Smooth muscle cell (in vitro differentiated cells): Measurements from ENCODE around the gene LOXL4. TPM values are rescaled to one million over a fixed set of nuclear protein-coding genes. Genes with fewer than 3 reads are reported as not detected.

Experiments used
- DNase-seq: peaks from one replicate; lab custom pipeline; 2025; ENCODE audit not compliant: unreplicated experiment; lab: John Stamatoyannopoulos, UW
- H2AFZ ChIP-seq: fragments of 200-600 bp; sonication (generic); 2 replicates; pipeline ENCODE4 v1.6.0; 2016; ENCODE audit warnings: antibody characterized with exemption, low read depth, mild to moderate bottlenecking
- H3F3A ChIP-seq: fragments of 200-600 bp; sonication (generic); 2 replicates; pipeline ENCODE4 v1.6.0; 2017; ENCODE audit warnings: antibody characterized with exemption, low read depth
- H3K27ac ChIP-seq: fragments of 200-600 bp; sonication (generic); 2 replicates; pipeline ENCODE4 v1.5.1; 2016; ENCODE audit warnings: low read depth, mild to moderate bottlenecking
- H3K27me3 ChIP-seq: fragments of 200-600 bp; sonication (generic); 2 replicates; pipeline ENCODE4 v1.6.1; 2016; ENCODE audit warnings: low read depth, mild to moderate bottlenecking
- H3K36me3 ChIP-seq: fragments of 200-600 bp; sonication (generic); 2 replicates; pipeline ENCODE4 v1.5.1; 2016; ENCODE audit warnings: low read depth
- H3K4me1 ChIP-seq: fragments of 200-600 bp; sonication (generic); 2 replicates; pipeline ENCODE4 v1.5.1; 2016; ENCODE audit warnings: low read depth
- H3K4me2 ChIP-seq: fragments of 200-600 bp; sonication (generic); 2 replicates; pipeline ENCODE4 v1.6.0; 2016; ENCODE audit warnings: mild to moderate bottlenecking
- H3K4me3 ChIP-seq: fragments of 200-600 bp; sonication (generic); 2 replicates; pipeline ENCODE4 v1.5.1; 2016; ENCODE audit warnings: mild to moderate bottlenecking
- H3K79me2 ChIP-seq: fragments of 200-600 bp; sonication (generic); 2 replicates; pipeline ENCODE4 v1.6.0; 2016; ENCODE audit warnings: low read depth, mild to moderate bottlenecking
- H3K9ac ChIP-seq: fragments of 200-600 bp; sonication (generic); 2 replicates; pipeline ENCODE4 v1.6.0; 2016; ENCODE audit warnings: low read depth
- H3K9me3 ChIP-seq: fragments of 200-600 bp; sonication (generic); replicated peaks from 2 replicates; pipeline ENCODE4 v1.5.1; 2016; ENCODE audit warnings: low read depth
- H4K20me1 ChIP-seq: fragments of 200-600 bp; sonication (generic); 2 replicates; pipeline ENCODE4 v1.6.0; 2016; ENCODE audit warnings: low read depth
- WGBS: methylation state at CpG from one replicate; pipeline ENCODE4 v1.1.7; 2016; ENCODE audit warnings: low lambda C conversion rate; 5-methylcytosine and 5-hydroxymethylcytosine counted together
- polyA plus RNA-seq: library from polyadenylated mRNA; unstranded; fragments of >200 nt; fragmentation: Nextera tagmentation; extraction: Ambion mirVana; gene quantifications from 2 replicates; pipeline ENCODE4 v1.2.1, GENCODE V29; 2016
- total RNA-seq: library from RNA; depleted of rRNA; stranded (reverse); fragments of >200 nt; gene quantifications from 2 replicates; pipeline ENCODE4 v1.2.3, GENCODE V29; 2014
- TF ChIP-seq, protein P1 (sequence below): fragments of 200-600 bp; sonication (generic); IDR thresholded peaks from 2 replicates; pipeline ENCODE4 v1.5.1; 2017; ENCODE audit warnings: borderline replicate concordance, mild to moderate bottlenecking, antibody characterized with exemption; ENCODE audit not compliant: insufficient read depth, poor library complexity, severe bottlenecking

The LOXL4 gene
- total and polyA plus RNA-seq, 2 experiments from 2014 or later: 19.8 to 60.2 TPM

DNA sequence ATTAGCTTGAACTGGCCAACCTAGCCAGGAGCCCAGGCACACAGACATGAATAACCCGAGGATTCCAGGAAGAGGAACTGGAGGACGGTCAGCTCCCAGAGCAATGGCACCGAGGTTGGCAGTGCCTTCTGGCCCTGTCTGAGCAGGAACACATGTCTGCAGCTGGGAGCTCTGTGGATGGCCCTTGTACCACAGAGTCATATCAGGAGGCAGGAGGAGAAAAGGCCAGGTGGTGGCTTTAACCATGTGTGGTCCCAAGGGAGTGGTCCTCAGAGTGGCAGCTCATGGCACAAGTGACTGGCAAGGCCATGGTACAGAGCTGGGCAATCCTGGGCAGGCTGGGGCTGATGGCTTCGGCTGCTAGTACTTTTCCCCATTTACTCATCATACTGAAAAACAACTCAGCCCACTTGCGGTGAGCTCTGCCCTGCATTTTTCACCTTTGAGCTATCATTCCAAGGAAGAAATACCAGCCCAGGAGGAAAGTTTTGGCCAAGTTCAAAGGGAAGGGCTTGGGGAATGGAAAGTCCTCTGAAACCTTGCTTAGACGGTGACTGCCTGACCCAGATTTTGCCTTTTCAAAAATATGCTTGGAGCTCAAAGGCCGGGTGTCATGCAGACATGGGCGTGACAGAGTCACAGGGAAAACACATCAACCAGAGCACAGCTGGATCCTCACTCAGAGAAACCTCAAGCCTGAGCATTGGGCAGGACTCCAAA, 25.7 kb upstream of the LOXL4 start:
- Histone ChIP-seq H3K79me2 (no peaks in the 10 kb centered on the region), H3K9me3 (no peaks in the 10 kb centered on the region), H4K20me1 (no peaks in the 10 kb centered on the region), H2AFZ (no peak overlapping the region), H3K9ac (no peak overlapping the region), H3K27me3 (peaks cover 21% of the 10 kb centered on the region), H3K27ac (no peak overlapping the region), H3K4me1 (peaks cover 3% of the 10 kb centered on the region), H3F3A (no peaks in the 10 kb centered on the region), H3K36me3 (no peaks in the 10 kb centered on the region), H3K4me3 (no peak overlapping the region), H3K4me2 (no peak overlapping the region)
- no peak for DNase-seq
- 83% methylated on average over 8 of the region's 8 CpGs for WGBS
- TF ChIP-seq, protein P1, sequence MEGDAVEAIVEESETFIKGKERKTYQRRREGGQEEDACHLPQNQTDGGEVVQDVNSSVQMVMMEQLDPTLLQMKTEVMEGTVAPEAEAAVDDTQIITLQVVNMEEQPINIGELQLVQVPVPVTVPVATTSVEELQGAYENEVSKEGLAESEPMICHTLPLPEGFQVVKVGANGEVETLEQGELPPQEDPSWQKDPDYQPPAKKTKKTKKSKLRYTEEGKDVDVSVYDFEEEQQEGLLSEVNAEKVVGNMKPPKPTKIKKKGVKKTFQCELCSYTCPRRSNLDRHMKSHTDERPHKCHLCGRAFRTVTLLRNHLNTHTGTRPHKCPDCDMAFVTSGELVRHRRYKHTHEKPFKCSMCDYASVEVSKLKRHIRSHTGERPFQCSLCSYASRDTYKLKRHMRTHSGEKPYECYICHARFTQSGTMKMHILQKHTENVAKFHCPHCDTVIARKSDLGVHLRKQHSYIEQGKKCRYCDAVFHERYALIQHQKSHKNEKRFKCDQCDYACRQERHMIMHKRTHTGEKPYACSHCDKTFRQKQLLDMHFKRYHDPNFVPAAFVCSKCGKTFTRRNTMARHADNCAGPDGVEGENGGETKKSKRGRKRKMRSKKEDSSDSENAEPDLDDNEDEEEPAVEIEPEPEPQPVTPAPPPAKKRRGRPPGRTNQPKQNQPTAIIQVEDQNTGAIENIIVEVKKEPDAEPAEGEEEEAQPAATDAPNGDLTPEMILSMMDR: no peak

DNA sequence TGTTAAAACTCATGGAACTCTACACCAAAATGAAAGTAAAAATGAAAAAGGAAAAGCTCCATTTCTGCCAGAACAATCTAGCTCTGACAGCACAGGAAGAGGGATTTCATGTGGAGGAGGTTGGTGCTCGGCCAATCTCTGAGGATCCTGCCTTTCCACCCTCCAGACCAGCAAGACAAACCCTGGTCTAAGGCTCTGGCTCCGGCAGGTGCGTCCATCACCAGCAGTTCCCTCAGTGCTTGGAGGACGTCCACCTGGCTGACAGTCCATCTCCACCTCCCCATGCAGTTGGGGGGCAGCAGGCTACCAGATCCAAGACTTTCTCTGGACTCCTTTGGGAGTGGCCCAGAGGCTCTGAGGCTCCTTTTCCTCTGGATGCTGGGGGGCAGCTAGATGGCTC, 25.0 kb upstream of the LOXL4 start:
- no peak overlapping the region for H3K4me3 ChIP-seq
- no peak overlapping the region for H2AFZ ChIP-seq
- no peaks in the 10 kb centered on the region for H3K9me3 ChIP-seq
- TF ChIP-seq, protein P1: no peak
- DNase-seq: no peak
- peaks cover 3% of the 10 kb centered on the region for H3K4me1 ChIP-seq
- 87% methylated on average over 4 of the region's 4 CpGs for WGBS
- H3F3A ChIP-seq: no peaks in the 10 kb centered on the region
- H4K20me1 ChIP-seq: no peaks in the 10 kb centered on the region
- H3K4me2 ChIP-seq: no peak overlapping the region
- peaks cover 21% of the 10 kb centered on the region for H3K27me3 ChIP-seq
- H3K9ac ChIP-seq: no peak overlapping the region
- H3K79me2 ChIP-seq: no peaks in the 10 kb centered on the region
- no peak overlapping the region for H3K27ac ChIP-seq
- no peaks in the 10 kb centered on the region for H3K36me3 ChIP-seq

DNA sequence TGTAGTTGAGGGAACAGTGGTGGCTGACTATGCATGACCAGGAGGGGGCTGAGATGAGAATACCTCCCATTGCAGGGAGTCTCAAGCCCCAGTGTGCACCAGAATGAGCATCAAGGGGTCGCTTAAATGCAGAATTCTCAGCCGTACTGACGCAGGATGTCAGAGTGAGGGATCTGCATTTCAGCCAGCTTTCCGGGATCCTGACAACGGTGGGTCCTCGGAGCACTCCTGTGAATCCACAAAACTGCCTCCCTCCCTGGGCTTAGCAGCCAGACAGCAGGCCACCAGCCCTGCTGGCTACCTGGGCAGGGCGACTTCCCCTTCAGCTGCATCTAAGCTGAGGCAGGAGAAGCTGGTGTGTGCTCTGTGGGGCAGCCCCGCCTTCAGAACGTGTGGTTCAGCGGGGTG, 21.8 kb upstream of the LOXL4 start:
- no peak overlapping the region for H3K4me3 ChIP-seq
- H3K36me3 ChIP-seq: no peaks in the 10 kb centered on the region
- no peak overlapping the region for H3K4me2 ChIP-seq
- no peaks in the 10 kb centered on the region for H3F3A ChIP-seq
- peaks cover 21% of the 10 kb centered on the region for H3K27me3 ChIP-seq
- no peak overlapping the region for H2AFZ ChIP-seq
- no peaks in the 10 kb centered on the region for H4K20me1 ChIP-seq
- H3K9me3 ChIP-seq: no peaks in the 10 kb centered on the region
- no peak overlapping the region for H3K9ac ChIP-seq
- TF ChIP-seq, protein P1: no peak
- DNase-seq: no peak
- no peak overlapping the region for H3K27ac ChIP-seq
- no peaks in the 10 kb centered on the region for H3K4me1 ChIP-seq
- 62% methylated on average over 10 of the region's 10 CpGs for WGBS
- H3K79me2 ChIP-seq: no peaks in the 10 kb centered on the region

DNA sequence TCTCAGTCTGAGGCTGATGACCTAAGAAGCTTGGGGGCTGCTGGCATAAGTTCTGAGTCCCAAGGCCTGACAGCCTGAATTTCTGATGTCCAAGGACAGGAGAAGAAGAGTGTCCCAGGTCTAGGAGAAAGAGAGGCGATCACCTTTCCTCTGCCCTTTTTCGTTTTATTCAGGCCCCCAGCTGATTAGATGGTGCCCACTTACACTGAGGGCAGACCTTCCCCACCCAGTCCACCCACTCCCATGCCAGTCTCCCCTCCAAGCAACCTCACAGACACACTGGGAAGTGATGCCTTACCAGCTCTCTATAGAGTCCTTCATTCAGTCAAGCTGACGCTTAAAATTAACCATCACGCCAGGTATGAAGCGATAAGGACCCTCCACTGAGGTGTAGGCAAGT, 19.3 kb upstream of the LOXL4 start:
- no peaks in the 10 kb centered on the region for H3K4me1 ChIP-seq
- no peak for DNase-seq
- peaks cover 15% of the 10 kb centered on the region for H3K27me3 ChIP-seq
- H3K79me2 ChIP-seq: no peaks in the 10 kb centered on the region
- 89% methylated on average over 5 of the region's 5 CpGs for WGBS
- no peaks in the 10 kb centered on the region for H3K9me3 ChIP-seq
- H4K20me1 ChIP-seq: no peaks in the 10 kb centered on the region
- no peak overlapping the region for H3K27ac ChIP-seq
- H3F3A ChIP-seq: no peaks in the 10 kb centered on the region
- H3K4me3 ChIP-seq: no peak overlapping the region
- H3K9ac ChIP-seq: no peak overlapping the region
- TF ChIP-seq, protein P1: no peak
- H3K36me3 ChIP-seq: no peaks in the 10 kb centered on the region
- no peak overlapping the region for H3K4me2 ChIP-seq
- H2AFZ ChIP-seq: no peak overlapping the region
